Activated CD8-positive, alpha-beta memory T cell treated with anti-CD3 and anti-CD28 coated beads, Interleukin-2, amount 50 U/mL, for 4 hours (primary cell): ENCODE data around the gene WNK3.

Experiments used
- DNase-seq: peaks from one replicate; pipeline ENCODE4 v3.0.0-alpha.2; 2020

Gene WNK3

DNA sequence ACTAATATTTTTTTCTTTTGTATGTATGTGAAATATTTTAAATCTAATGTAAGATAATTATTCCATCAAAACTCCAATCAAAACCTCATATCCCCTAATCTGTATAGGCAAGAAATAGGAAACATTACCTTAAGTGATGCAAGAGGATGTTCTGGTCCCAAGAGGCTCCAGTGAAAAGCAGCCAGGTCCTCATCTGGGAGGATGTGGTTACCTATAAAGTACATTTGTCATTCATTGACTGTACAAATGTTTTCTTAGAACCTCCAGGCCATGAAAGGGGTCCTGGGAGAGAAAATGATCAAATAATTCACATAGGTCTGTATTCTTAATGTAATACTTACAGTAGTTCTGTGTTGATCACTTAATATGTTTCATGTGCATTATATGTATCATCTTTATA lies 200.3 kb downstream of the WNK3 start:
- no peak for DNase-seq
